ENCODE measurements around the gene ORC1. TPM values are rescaled to one million over a fixed set of nuclear protein-coding genes. Genes with fewer than 3 reads are reported as not detected.
A peak's percentile ranks its signal among the peaks of the same experiment; 100 is the strongest.
"Not testable (repeated sequence)": the region's sequence is repeated elsewhere in the genome, so short reads cannot be mapped to it uniquely, and the experiment has no call there.

The ORC1 gene
- total RNA-seq, 2 donors from 2014 or later: 42.4 to 56.5 TPM

DNA sequence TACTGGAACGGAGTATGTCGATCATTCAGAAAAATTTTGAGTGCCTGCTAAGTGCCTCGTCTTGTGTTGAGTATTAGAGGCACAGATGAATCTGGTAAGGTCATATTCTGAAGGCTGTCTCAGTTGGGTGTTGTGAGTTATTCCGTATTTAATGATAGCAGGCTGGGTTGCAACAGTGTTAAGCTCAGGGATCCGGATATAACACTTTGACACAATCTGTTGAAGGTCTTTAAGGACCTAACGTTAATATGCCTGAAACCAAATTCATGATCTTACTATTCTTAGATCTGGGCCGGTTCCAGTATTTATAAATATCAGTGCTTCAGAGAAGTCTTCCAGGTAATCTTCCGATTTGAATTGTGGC lies 734 bp upstream of the ORC1 start:
- peaks cover 60% of the 10 kb centered on the region in 2 donors for H3K36me3 Mint-ChIP-seq
- no peak for DNase-seq (ENCODE audit: low spot score in 2 of 2)
- ATAC-seq: no peak
- H3K9me3 Mint-ChIP-seq: no peaks in the 10 kb centered on the region
- peak overlapping the region; percentile 90 to 100 for H3K27ac Mint-ChIP-seq

DNA sequence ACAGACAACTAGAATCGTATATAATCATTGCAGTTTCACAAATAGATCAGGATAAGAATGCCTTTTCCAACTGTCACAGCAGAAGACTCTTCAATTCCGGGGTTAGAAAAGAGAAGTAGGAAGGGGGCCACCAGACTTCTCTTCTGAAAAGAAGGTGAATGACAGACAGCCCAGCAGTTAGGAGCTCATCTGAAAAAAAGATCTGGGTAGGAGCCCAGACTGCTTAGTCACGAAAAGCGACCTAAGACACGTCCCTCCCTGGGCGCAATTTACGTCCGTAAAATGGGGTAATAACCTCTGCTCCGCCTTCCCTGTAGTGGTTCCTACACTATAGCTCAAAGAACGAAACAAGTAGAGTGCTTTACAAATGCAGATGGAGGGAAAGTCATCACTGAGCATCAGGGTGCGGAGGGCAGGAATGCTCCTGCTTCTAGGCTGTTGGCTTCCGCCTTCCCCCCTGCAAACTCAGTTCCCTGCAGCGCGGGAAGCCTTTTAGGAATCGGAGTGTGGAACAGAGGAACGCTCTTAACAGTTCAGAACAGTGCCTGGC lies 582 bp downstream of the ORC1 start:
- Mint-ChIP-seq H3K27ac (peak overlapping the region; percentile 90 to 100), H3K9me3 (no peaks in the 10 kb centered on the region), H3K36me3 (peaks cover 55 to 58% of the 10 kb centered on the region in 2 donors)
- DNase-seq (ENCODE audit: low spot score in 2 of 2) (peak in 1 of 2 donors; percentile 53), ATAC-seq (peak; percentile 55 to 68)

- Mint-ChIP-seq H3K27ac (peak overlapping the region in 1 of 2 donors; percentile 90), H3K36me3 (peaks cover 51 to 54% of the 10 kb centered on the region in 2 donors), H3K9me3 (no peaks in the 10 kb centered on the region)
- DNase-seq (ENCODE audit: low spot score in 2 of 2): no peak
- ATAC-seq: no peak
Measured at GRCh38 chr1:52402860-52403240, 1.4 kb downstream of the ORC1 start.

GRCh38 chr1:52400131-52400530 lies 4.1 kb downstream of the ORC1 start:
- H3K36me3 Mint-ChIP-seq: peaks cover 57 to 67% of the 10 kb centered on the region in 2 donors

GRCh38 chr1:52399629-52400028 lies 4.6 kb downstream of the ORC1 start:
- DNase-seq (ENCODE audit: low spot score in 2 of 2) (no peak), ATAC-seq (no peak)
- Mint-ChIP-seq H3K27ac (no peak overlapping the region), H3K9me3 (no peaks in the 10 kb centered on the region), H3K36me3 (peaks cover 52 to 67% of the 10 kb centered on the region in 2 donors)

More at GRCh38 chr1:52400131-52400530, 4.1 kb downstream of the ORC1 start:
- DNase-seq (ENCODE audit: low spot score in 2 of 2) (no peak), ATAC-seq (no peak)
- no peaks in the 10 kb centered on the region for H3K9me3 Mint-ChIP-seq
- H3K27ac Mint-ChIP-seq: no peak overlapping the region

GRCh38 chr1:52393174-52393573 lies 11.0 kb downstream of the ORC1 start:
- Mint-ChIP-seq H3K27ac (no peak overlapping the region), H3K9me3 (no peaks in the 10 kb centered on the region), H3K36me3 (peaks cover 32 to 50% of the 10 kb centered on the region in 2 donors)
- DNase-seq (ENCODE audit: low spot score in 2 of 2): no peak
- peak; percentile 43 to 77 for ATAC-seq

GRCh38 chr1:52386458-52386857 lies 17.8 kb downstream of the ORC1 start:
- H3K9me3 Mint-ChIP-seq: no peaks in the 10 kb centered on the region
- no peak overlapping the region for H3K27ac Mint-ChIP-seq
- peaks cover 49% of the 10 kb centered on the region in 2 donors for H3K36me3 Mint-ChIP-seq
- no peak for ATAC-seq
- DNase-seq (ENCODE audit: low spot score in 2 of 2): no peak

GRCh38 chr1:52385376-52385775 lies 18.8 kb downstream of the ORC1 start:
- Mint-ChIP-seq H3K27ac (no peak overlapping the region), H3K9me3 (no peaks in the 10 kb centered on the region), H3K36me3 (peaks cover 49 to 54% of the 10 kb centered on the region in 2 donors)
- no peak for ATAC-seq
- no peak for DNase-seq (ENCODE audit: low spot score in 2 of 2)

DNA sequence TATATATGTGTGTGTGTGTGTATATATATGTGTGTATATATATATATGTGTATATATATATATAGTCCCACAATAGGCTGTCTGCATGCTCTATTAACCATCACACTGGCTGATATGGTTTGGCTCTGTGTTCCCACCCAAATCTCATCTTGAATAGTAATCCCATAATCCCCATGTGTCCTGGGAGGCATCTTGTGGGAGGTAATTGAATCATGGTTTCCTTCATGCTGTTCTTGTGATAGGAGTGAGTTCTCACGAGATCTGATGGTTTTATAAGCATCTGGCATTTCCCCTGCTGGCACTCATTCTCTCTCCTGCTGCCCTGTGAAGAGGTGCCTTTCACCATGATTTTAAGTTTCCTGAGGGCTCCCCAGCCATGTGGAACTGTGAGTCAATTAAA lies 34.4 kb downstream of the ORC1 start:
- not testable (repeated sequence) for ATAC-seq; H3K9me3 Mint-ChIP-seq; H3K27ac Mint-ChIP-seq; DNase-seq (ENCODE audit: low spot score in 2 of 2)
- H3K36me3 Mint-ChIP-seq: peaks cover 26 to 30% of the 10 kb centered on the region in 2 donors

- DNase-seq (ENCODE audit: low spot score in 2 of 2) (peak in 1 of 2 donors; percentile 68), ATAC-seq (no peak)
- Mint-ChIP-seq H3K9me3 (no peaks in the 10 kb centered on the region), H3K36me3 (peaks cover 14 to 20% of the 10 kb centered on the region in 2 donors), H3K27ac (no peak overlapping the region)
Measured at GRCh38 chr1:52368383-52369172, 35.6 kb downstream of the ORC1 start.

DNA sequence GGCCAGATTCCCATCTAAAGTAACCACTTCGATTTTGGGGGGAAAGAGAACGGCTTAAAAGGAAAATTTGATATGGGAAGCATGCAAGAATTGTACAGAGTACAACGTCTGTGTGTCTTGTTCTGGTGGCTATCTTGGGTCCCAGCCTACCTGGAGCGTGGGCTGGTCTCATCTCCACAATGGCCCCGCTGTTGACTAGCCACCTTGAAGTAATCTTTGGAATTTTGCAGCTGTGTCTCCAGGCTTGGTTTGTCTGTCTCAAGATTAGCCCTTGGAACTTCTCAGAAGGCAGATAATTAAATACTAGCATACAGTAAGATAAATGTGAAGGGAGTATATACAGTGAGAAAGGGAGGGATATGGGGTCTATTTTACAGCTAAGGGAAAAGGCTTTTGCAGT lies 37.0 kb downstream of the ORC1 start:
- Mint-ChIP-seq H3K9me3 (no peaks in the 10 kb centered on the region), H3K36me3 (peaks cover 7 to 12% of the 10 kb centered on the region in 2 donors), H3K27ac (no peak overlapping the region)
- no peak for ATAC-seq
- DNase-seq (ENCODE audit: low spot score in 2 of 2): no peak

DNA sequence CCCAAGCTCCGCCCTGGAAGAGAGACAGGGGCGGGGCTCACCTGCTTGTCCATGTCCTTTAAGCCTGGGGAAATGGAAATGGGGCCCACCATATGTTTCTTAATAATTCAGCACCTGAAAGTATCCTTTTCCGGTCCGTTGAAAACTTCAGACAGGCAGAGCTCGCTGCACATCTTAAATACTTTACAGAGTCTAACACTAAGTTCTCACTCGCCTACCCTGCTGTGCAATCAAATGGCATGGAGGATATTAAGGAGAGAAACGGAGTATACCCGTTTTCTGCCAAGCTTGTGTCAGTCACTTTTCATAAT lies 37.8 kb downstream of the ORC1 start:
- Mint-ChIP-seq H3K9me3 (no peaks in the 10 kb centered on the region), H3K27ac (peak overlapping the region in 1 of 2 donors; percentile 95), H3K36me3 (peaks cover 7 to 12% of the 10 kb centered on the region in 2 donors)
- peak in 1 of 2 donors; percentile 0 for ATAC-seq
- no peak for DNase-seq (ENCODE audit: low spot score in 2 of 2)

GRCh38 chr1:52365746-52366516 lies 38.3 kb downstream of the ORC1 start, which contains the start of gene CC2D1B:
CC2D1B (minus strand) TSS chr1:52366205; CDS start chr1:52364620, 1,585 bp downstream.
- peaks cover 7 to 8% of the 10 kb centered on the region in 2 donors for H3K36me3 Mint-ChIP-seq
- peak within 1 kb of the TSS; percentile 95 to 98 for H3K27ac Mint-ChIP-seq
- peak; percentile 99 to 100 for DNase-seq (ENCODE audit: low spot score in 2 of 2)
- peak; percentile 94 to 95 for ATAC-seq
- no peaks in the 10 kb centered on the region for H3K9me3 Mint-ChIP-seq

DNA sequence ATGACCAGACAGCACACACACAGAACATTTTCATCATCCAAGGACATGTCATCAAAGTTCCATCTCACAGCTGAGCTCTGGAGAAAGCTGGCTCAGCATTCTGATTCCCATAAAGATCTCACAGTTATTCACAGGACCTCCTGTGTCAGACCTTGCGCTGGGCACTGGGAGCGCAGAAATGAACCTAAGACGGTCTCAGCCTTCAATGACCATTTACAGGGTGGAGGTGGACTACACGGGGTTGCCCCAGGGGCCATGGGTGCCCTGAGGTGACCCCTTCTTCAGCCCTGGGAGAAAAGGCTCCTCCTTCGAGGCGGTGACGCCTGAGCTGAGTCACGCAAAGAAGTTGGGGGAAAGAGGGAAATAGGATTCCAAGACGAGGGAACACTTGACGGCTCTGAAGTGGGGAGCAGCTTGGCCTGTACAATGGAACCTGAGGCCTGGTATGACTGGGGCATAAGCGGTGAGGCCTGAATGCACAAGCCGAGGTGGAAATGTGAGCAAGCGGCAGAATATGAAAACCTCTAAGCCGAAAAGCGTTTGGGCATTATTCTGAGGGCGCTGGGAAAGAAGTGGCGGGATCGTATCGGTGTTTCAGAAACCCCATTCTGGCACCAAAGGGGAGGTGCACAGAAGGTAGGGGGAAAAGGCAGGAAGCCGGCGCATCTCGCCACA lies 39.0 kb downstream of the ORC1 start:
- H3K27ac Mint-ChIP-seq: peak overlapping the region; percentile 95 to 98
- DNase-seq (ENCODE audit: low spot score in 2 of 2) (peak in 1 of 2 donors; percentile 68), ATAC-seq (peak in 1 of 2 donors; percentile 2)
- peaks cover 7% of the 10 kb centered on the region in 2 donors for H3K36me3 Mint-ChIP-seq
- no peaks in the 10 kb centered on the region for H3K9me3 Mint-ChIP-seq

DNA sequence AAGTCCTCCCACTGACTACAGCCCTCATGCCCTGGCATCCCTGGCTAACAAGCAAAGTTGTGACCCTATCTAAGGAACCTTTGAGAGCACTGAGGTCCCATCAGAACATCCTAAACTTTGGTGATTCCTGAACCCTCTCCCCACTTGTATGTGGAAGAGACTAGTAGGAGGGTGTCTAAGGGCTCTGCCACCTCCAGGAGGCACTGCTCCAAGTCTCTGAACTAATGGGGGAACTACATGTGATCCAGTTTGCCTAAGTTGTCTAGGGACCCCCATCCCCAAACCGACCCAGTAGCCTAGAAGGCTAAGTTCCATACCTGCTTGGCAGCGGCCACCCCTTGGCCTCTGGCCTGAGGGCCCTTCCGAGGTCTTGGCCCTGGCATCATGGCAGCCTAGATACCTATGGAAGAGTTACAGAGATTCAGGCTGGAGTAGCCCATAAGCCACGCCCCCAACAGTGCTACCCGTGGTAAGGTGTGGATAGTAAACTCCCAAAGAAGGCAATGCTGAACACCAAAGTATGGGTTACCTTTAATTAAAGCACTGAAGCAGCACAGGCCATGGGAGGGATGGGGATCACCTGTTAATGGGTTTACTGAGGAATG lies 39.9 kb downstream of the ORC1 start:
- Mint-ChIP-seq H3K9me3 (no peaks in the 10 kb centered on the region), H3K27ac (peak overlapping the region; percentile 65 to 95), H3K36me3 (peaks cover 7% of the 10 kb centered on the region in 2 donors)
- ATAC-seq (no peak), DNase-seq (ENCODE audit: low spot score in 2 of 2) (peak in 1 of 2 donors; percentile 15)

- DNase-seq (ENCODE audit: low spot score in 2 of 2): no peak
- Mint-ChIP-seq H3K36me3 (peaks cover 13 to 15% of the 10 kb centered on the region in 2 donors), H3K9me3 (no peaks in the 10 kb centered on the region), H3K27ac (no peak overlapping the region)
- ATAC-seq: no peak
Measured at GRCh38 chr1:52360595-52360968, 43.6 kb downstream of the ORC1 start.
